Heart left ventricle (tissue), 13 donors: ENCODE results near the gene CSF1R.

Source experiments
- POLR2A ChIP-seq, 2 donors: fragments of 450-650 bp; IDR thresholded peaks; one replicate each; pipeline ENCODE4 v1.6.1; 2017; ENCODE audit warnings: antibody characterized with exemption in 2 of 2, mild to moderate bottlenecking in 2 of 2, moderate library complexity in 2 of 2
- TF ChIP-seq, protein P1 (sequence below), 12 donors: fragments of 200-600 bp; sonication (generic) in 4 of 12; IDR thresholded peaks; one replicate each; pipeline versions ENCODE4 v1.5.0 to v1.8.0; 2018 to 2022; ENCODE audit warnings: antibody characterized with exemption in 12 of 12, mild to moderate bottlenecking in 5 of 12
- donor health status: ischemic (EF 13 %, LVEDD 7.1; RV severe dilation, severe dysfunction).
- donor health status: DM: no; HTN: yes; CAD: no.
- donor health status: DM: no; HTN: no; CAD: no.
- donor health status: ischemic (EF 25% LVEDD 6.9; RV normal size, moderate dysfunction).
- donor health status: ischemic (EF 25% LVEDD 5.7; RV mildly dilated, moderate dysfunction).
- donor health status: ischemic (EF 35%, LVEDD 5.7; RV mildly dilated, moderate dysfunction).
- donor health status: nonischemic (EF 11% LVEDD 7.7; RV severe dilation, severe dysfunction).
- donor health status: DM: yes; HTN: yes; CAD: no.
- donor health status: PGD.
- donor health status: ischemic (EF 29% LVEDD 5.4; RV normal size, mild dysfunction).
- donor health status: nonischemic (EF 23%, LVEDD 6.1; RV moderate dilation, normal function).

DNA sequence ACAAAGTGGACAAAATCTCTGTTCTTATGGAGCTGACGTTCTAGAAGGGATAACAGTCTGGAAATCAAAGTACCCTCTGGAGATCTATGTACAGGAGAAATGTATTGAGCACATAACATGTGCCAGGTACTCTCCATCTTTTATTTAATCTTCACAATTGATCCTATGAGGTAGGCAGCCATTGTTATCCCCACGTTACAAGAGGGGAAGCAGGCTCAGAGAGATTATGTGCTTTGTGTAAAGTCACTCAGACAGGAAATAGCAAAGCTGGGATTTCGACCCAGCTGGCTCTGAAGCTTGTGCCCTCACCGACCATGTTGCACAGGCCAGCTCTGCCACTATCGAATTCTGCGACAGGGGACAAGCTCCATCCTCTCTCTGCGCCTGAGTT lies 47.8 kb upstream of the CSF1R start:
- TF ChIP-seq POLR2A (IDR thresholded peaks at IDR 0.05) = no peak
- TF ChIP-seq, protein P1, sequence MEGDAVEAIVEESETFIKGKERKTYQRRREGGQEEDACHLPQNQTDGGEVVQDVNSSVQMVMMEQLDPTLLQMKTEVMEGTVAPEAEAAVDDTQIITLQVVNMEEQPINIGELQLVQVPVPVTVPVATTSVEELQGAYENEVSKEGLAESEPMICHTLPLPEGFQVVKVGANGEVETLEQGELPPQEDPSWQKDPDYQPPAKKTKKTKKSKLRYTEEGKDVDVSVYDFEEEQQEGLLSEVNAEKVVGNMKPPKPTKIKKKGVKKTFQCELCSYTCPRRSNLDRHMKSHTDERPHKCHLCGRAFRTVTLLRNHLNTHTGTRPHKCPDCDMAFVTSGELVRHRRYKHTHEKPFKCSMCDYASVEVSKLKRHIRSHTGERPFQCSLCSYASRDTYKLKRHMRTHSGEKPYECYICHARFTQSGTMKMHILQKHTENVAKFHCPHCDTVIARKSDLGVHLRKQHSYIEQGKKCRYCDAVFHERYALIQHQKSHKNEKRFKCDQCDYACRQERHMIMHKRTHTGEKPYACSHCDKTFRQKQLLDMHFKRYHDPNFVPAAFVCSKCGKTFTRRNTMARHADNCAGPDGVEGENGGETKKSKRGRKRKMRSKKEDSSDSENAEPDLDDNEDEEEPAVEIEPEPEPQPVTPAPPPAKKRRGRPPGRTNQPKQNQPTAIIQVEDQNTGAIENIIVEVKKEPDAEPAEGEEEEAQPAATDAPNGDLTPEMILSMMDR (IDR thresholded peaks at IDR 0.05) = no peak
